ENCODE results near the gene TRIM41. TPM values are rescaled to one million over a fixed set of nuclear protein-coding genes. Genes with fewer than 3 reads are reported as not detected.

Gene TRIM41
- total and polyA plus RNA-seq, 2 of the 13 experiments (the other 11 are each of a cell fraction or from before 2014, with no cell fraction given), result 10.2 to 16.7 TPM

GRCh38 chr5:181217111-181217802, 5.8 kb upstream of the TRIM41 start (continued):
- 0 out of 2 replicates have a peak, but pooled peaks have one; percentile 6 for TF ChIP-seq ARID5B (CRISPR knock-in tag; IDR thresholded peaks at IDR 0.05)
- TF ChIP-seq ATRX (CRISPR knock-in tag; IDR thresholded peaks at IDR 0.05; ENCODE audit: borderline replicate concordance), result no peak
- no peak for TF ChIP-seq KIAA2018 (CRISPR knock-in tag; IDR thresholded peaks at IDR 0.05; ENCODE audit: borderline replicate concordance)
- TF ChIP-seq ZMYM2 (CRISPR knock-in tag; IDR thresholded peaks at IDR 0.05), result 0 out of 2 replicates have a peak, but pooled peaks have one; percentile 5
- peak; percentile 23; the same call in 1 of the 3 replicates for TF ChIP-seq MXI1 (IDR thresholded peaks at IDR 0.05; ENCODE audit: borderline replicate concordance, low read depth, low read length)
- no peak; the same call in 1 of the 2 replicates for TF ChIP-seq GLI4 (CRISPR knock-in tag; IDR thresholded peaks at IDR 0.05; ENCODE audit: borderline replicate concordance)
- TF ChIP-seq NR2C2 (CRISPR knock-in tag; IDR thresholded peaks at IDR 0.05; ENCODE audit: borderline replicate concordance), result no peak
- no peak for TF ChIP-seq NAIF1 (CRISPR knock-in tag; IDR thresholded peaks at IDR 0.05; ENCODE audit: borderline replicate concordance)
- 0 out of 2 replicates have a peak, but pooled peaks have one; percentile 47 for TF ChIP-seq UBTF (CRISPR knock-in tag; IDR thresholded peaks at IDR 0.05)
